ENCODE data around the gene SLC6A11.

DNA sequence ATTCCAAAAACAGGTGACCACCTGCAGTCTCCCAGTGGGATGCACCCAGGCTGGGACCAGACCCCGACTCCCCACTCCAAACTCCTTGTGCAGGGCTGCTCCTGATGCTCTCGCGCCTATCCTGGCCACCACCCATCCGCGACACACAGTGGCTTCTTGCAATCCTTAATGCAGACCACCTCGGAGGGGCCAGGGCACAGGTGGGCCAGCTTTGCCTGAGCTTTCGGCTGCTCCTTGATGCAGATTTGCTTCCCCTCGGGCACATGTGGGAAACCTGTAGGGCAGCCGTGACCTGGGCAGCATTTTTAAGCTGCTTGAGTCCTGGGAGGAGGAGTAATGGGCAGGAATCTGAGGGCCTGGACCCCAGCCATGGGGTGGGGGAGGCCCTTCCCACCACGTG is 18.9 kb downstream of the SLC6A11 start:
- TF ChIP-seq, protein P1, sequence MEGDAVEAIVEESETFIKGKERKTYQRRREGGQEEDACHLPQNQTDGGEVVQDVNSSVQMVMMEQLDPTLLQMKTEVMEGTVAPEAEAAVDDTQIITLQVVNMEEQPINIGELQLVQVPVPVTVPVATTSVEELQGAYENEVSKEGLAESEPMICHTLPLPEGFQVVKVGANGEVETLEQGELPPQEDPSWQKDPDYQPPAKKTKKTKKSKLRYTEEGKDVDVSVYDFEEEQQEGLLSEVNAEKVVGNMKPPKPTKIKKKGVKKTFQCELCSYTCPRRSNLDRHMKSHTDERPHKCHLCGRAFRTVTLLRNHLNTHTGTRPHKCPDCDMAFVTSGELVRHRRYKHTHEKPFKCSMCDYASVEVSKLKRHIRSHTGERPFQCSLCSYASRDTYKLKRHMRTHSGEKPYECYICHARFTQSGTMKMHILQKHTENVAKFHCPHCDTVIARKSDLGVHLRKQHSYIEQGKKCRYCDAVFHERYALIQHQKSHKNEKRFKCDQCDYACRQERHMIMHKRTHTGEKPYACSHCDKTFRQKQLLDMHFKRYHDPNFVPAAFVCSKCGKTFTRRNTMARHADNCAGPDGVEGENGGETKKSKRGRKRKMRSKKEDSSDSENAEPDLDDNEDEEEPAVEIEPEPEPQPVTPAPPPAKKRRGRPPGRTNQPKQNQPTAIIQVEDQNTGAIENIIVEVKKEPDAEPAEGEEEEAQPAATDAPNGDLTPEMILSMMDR (IDR thresholded peaks at IDR 0.05 in 4 of 5, conservative IDR thresholded peaks at IDR 0.05 in 1 of 5), result no peak
- no peak for TF ChIP-seq POLR2A (IDR thresholded peaks at IDR 0.05)

Measured in gastrocnemius medialis (tissue), 4 donors.